ENCODE measurements around the gene CORO2B. TPM values are rescaled to one million over a fixed set of nuclear protein-coding genes. Genes with fewer than 3 reads are reported as not detected.
"Not testable (repeated sequence)": the region's sequence is repeated elsewhere in the genome, so short reads cannot be mapped to it uniquely, and the experiment has no call there.

Gene CORO2B
- total RNA-seq, 1 donor from 2014 or later, result 1.0 TPM

DNA sequence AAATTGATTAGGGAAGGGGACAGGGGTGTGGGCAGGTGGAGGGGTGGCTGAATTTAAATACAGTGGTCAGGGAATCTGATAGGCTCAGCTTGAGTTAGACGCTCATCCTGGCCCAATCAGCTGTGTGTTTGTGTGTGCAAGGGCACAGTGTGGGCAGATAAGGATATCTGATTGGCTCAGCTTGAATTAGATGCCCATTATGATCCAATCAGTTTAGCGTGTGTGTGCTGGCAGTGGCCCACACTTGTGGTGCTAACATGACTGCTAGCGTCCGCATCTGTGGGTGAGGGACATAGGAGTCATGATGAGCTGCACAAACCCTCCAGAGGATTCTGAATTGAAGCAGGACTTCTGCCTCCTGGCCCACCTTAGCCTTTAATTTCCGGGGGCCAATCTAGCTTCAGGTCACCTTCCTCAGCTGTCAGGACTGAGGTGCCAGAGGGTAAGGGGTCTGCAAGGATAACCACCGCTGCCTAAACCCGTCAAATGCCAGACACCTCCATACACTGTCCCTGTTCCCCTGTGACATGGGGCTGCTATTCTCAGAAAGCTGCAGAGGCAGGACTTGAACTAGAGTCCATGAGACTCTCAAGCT, 97.3 kb downstream of the CORO2B start:
- no peak overlapping the region for H3K4me3 ChIP-seq (ENCODE audit: low read length in 3 of 3)
- no peaks in the 10 kb centered on the region for H3K9me3 ChIP-seq (ENCODE audit: control insufficient read depth in 3 of 3, low read length in 3 of 3)
- no peak overlapping the region for H3K27ac ChIP-seq (ENCODE audit: low read depth, low read length)
- no peaks in the 10 kb centered on the region for H3K36me3 ChIP-seq (ENCODE audit: control insufficient read depth in 3 of 3, insufficient read depth in 3 of 3, low read length in 3 of 3)
- no peak overlapping the region for H3K9ac ChIP-seq (ENCODE audit: low read depth in 1 of 3, low read length in 3 of 3)
- peaks cover 5 to 8% (median 8%) of the 10 kb centered on the region in 3 donors for H3K4me1 ChIP-seq (ENCODE audit: control insufficient read depth in 3 of 3, insufficient read depth in 3 of 3, low read length in 3 of 3)
- no peaks in the 10 kb centered on the region for H3K27me3 ChIP-seq (ENCODE audit: control insufficient read depth in 3 of 3, insufficient read depth in 3 of 3, low read length in 3 of 3)

DNA sequence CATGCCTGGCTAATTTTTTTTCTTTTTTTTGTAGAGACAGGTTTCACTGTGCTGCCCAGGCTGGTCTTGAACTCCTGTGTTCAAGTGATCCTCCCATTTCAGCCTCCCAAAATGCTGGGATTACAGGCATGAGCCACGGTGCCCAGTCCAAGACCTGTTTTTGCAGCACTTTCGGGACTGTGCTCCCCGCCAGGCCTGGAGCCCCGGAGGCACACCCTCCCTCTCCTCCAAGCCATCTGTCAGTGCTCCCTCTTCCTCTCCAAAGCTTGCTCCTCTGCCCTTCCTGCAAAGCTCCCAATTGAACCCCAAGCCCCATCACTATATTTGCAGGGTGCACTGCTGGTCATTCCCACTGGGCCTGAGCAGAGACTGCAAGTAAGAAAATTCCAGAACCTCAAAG, 98.1 kb downstream of the CORO2B start:
- Histone ChIP-seq H3K4me3 (ENCODE audit: low read length in 3 of 3) (no peak overlapping the region), H3K27me3 (ENCODE audit: control insufficient read depth in 3 of 3, insufficient read depth in 3 of 3, low read length in 3 of 3) (no peaks in the 10 kb centered on the region), H3K9me3 (ENCODE audit: control insufficient read depth in 3 of 3, low read length in 3 of 3) (no peaks in the 10 kb centered on the region), H3K9ac (ENCODE audit: low read depth in 1 of 3, low read length in 3 of 3) (no peak overlapping the region), H3K36me3 (ENCODE audit: control insufficient read depth in 3 of 3, insufficient read depth in 3 of 3, low read length in 3 of 3) (no peaks in the 10 kb centered on the region), H3K27ac (ENCODE audit: low read depth, low read length) (no peak overlapping the region), H3K4me1 (ENCODE audit: control insufficient read depth in 3 of 3, insufficient read depth in 3 of 3, low read length in 3 of 3) (peaks cover 5 to 8% (median 8%) of the 10 kb centered on the region in 3 donors)

DNA sequence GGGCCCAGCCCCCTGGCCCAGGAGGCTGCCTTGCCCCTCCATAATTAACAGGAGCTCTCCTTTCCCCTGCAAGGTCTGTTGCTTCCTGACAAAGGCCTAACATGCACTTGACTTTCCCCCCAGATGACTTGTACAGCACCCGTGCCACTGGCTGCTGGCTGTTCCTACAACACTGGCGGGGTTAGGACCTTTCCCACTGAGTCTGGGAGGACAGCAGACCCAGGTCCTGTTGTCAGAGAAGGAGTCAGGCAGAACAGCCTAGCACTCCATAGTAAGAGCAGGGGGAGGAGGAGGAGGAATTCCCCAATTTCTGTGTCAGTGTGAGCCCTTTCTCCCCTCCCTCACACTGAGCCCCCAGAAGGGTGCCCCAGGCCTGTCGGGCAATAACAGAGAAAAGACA, 99.2 kb downstream of the CORO2B start:
- Histone ChIP-seq H3K4me3 (ENCODE audit: low read length in 3 of 3) (no peak overlapping the region), H3K9me3 (ENCODE audit: control insufficient read depth in 3 of 3, low read length in 3 of 3) (no peaks in the 10 kb centered on the region), H3K4me1 (ENCODE audit: control insufficient read depth in 3 of 3, insufficient read depth in 3 of 3, low read length in 3 of 3) (peaks cover 5 to 8% (median 8%) of the 10 kb centered on the region in 3 donors), H3K36me3 (ENCODE audit: control insufficient read depth in 3 of 3, insufficient read depth in 3 of 3, low read length in 3 of 3) (no peaks in the 10 kb centered on the region), H3K27ac (ENCODE audit: low read depth, low read length) (no peak overlapping the region), H3K9ac (ENCODE audit: low read depth in 1 of 3, low read length in 3 of 3) (no peak overlapping the region), H3K27me3 (ENCODE audit: control insufficient read depth in 3 of 3, insufficient read depth in 3 of 3, low read length in 3 of 3) (no peaks in the 10 kb centered on the region)

DNA sequence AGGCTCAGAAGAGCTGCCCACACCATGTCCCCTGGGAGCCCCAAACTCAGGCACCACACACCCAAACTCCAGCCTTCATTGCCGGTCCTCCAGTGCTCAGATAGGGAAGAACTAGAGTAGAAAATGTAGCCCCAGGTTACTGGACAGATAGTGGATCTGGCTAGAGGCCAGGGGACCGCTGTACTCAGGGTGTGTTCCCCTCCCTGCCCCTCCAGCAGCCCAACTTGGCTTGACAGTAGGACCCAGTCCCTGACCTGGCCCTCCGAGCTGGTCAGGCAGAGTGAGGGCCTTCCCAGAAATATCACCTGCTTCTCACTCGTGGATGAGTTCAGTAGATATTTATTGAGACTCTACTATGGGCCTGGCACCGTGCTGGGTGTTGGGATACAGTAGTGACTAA, 100.0 kb downstream of the CORO2B start:
- Histone ChIP-seq H3K9ac (ENCODE audit: low read depth in 1 of 3, low read length in 3 of 3) (no peak overlapping the region), H3K4me1 (ENCODE audit: control insufficient read depth in 3 of 3, insufficient read depth in 3 of 3, low read length in 3 of 3) (peaks cover 4 to 8% (median 8%) of the 10 kb centered on the region in 3 donors), H3K36me3 (ENCODE audit: control insufficient read depth in 3 of 3, insufficient read depth in 3 of 3, low read length in 3 of 3) (no peaks in the 10 kb centered on the region)

DNA sequence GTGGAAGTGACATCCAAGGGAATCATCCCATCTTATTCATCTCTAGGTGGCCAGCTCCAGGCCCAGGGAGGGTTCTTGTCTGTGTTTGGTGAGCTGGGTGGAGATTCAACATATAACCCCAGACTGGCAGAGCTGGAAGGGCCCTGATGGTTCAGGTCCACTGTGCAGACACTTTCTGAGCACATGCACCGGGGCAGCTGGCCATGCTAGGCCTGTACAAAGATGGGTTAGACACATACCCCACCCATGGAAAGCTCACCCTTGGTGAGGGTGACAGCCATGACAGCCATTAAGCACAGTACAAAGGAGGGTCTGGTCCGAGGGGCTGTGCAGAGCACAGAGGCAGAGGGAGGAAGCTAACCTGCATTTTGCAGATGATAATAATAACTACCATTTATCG, 100.4 kb downstream of the CORO2B start:
- no peaks in the 10 kb centered on the region for H3K27me3 ChIP-seq (ENCODE audit: control insufficient read depth in 3 of 3, insufficient read depth in 3 of 3, low read length in 3 of 3)
- H3K36me3 ChIP-seq (ENCODE audit: control insufficient read depth in 3 of 3, insufficient read depth in 3 of 3, low read length in 3 of 3), result no peaks in the 10 kb centered on the region
- no peak overlapping the region for H3K27ac ChIP-seq (ENCODE audit: low read depth, low read length)
- no peak overlapping the region for H3K9ac ChIP-seq (ENCODE audit: low read depth in 1 of 3, low read length in 3 of 3)
- no peak overlapping the region for H3K4me3 ChIP-seq (ENCODE audit: low read length in 3 of 3)
- peaks cover under 1 to 5% (median 4%) of the 10 kb centered on the region in 3 donors for H3K4me1 ChIP-seq (ENCODE audit: control insufficient read depth in 3 of 3, insufficient read depth in 3 of 3, low read length in 3 of 3)
- no peaks in the 10 kb centered on the region for H3K9me3 ChIP-seq (ENCODE audit: control insufficient read depth in 3 of 3, low read length in 3 of 3)

More for the DNA sequence above, 100.0 kb downstream of the CORO2B start:
- Histone ChIP-seq H3K27ac (ENCODE audit: low read depth, low read length) (no peak overlapping the region), H3K9me3 (ENCODE audit: control insufficient read depth in 3 of 3, low read length in 3 of 3) (no peaks in the 10 kb centered on the region), H3K27me3 (ENCODE audit: control insufficient read depth in 3 of 3, insufficient read depth in 3 of 3, low read length in 3 of 3) (no peaks in the 10 kb centered on the region), H3K4me3 (ENCODE audit: low read length in 3 of 3) (no peak overlapping the region)

- Histone ChIP-seq H3K9me3 (ENCODE audit: control insufficient read depth in 3 of 3, low read length in 3 of 3) (no peaks in the 10 kb centered on the region), H3K4me3 (ENCODE audit: low read length in 3 of 3) (no peak overlapping the region), H3K27ac (ENCODE audit: low read depth, low read length) (no peak overlapping the region), H3K4me1 (ENCODE audit: control insufficient read depth in 3 of 3, insufficient read depth in 3 of 3, low read length in 3 of 3) (no peaks in the 10 kb centered on the region), H3K36me3 (ENCODE audit: control insufficient read depth in 3 of 3, insufficient read depth in 3 of 3, low read length in 3 of 3) (no peaks in the 10 kb centered on the region), H3K27me3 (ENCODE audit: control insufficient read depth in 3 of 3, insufficient read depth in 3 of 3, low read length in 3 of 3) (no peaks in the 10 kb centered on the region), H3K9ac (ENCODE audit: low read depth in 1 of 3, low read length in 3 of 3) (no peak overlapping the region)
These were observed 101.2 kb downstream of the CORO2B start for GRCh38 chr15:68679961-68680371.

GRCh38 chr15:68680756-68681155, 102.0 kb downstream of the CORO2B start:
- H3K27ac ChIP-seq (ENCODE audit: low read depth, low read length); H3K4me3 ChIP-seq (ENCODE audit: low read length in 3 of 3); H3K36me3 ChIP-seq (ENCODE audit: control insufficient read depth in 3 of 3, insufficient read depth in 3 of 3, low read length in 3 of 3); H3K9me3 ChIP-seq (ENCODE audit: control insufficient read depth in 3 of 3, low read length in 3 of 3); H3K27me3 ChIP-seq (ENCODE audit: control insufficient read depth in 3 of 3, insufficient read depth in 3 of 3, low read length in 3 of 3); H3K4me1 ChIP-seq (ENCODE audit: control insufficient read depth in 3 of 3, insufficient read depth in 3 of 3, low read length in 3 of 3); H3K9ac ChIP-seq (ENCODE audit: low read depth in 1 of 3, low read length in 3 of 3): not testable (repeated sequence)

GRCh38 chr15:68681836-68682235, 103.0 kb downstream of the CORO2B start:
- H3K4me1 ChIP-seq (ENCODE audit: control insufficient read depth in 3 of 3, insufficient read depth in 3 of 3, low read length in 3 of 3), result no peaks in the 10 kb centered on the region
- no peaks in the 10 kb centered on the region for H3K9me3 ChIP-seq (ENCODE audit: control insufficient read depth in 3 of 3, low read length in 3 of 3)
- no peak overlapping the region for H3K27ac ChIP-seq (ENCODE audit: low read depth, low read length)
- no peak overlapping the region for H3K9ac ChIP-seq (ENCODE audit: low read depth in 1 of 3, low read length in 3 of 3)
- H3K27me3 ChIP-seq (ENCODE audit: control insufficient read depth in 3 of 3, insufficient read depth in 3 of 3, low read length in 3 of 3), result no peaks in the 10 kb centered on the region
- H3K4me3 ChIP-seq (ENCODE audit: low read length in 3 of 3), result no peak overlapping the region
- no peaks in the 10 kb centered on the region for H3K36me3 ChIP-seq (ENCODE audit: control insufficient read depth in 3 of 3, insufficient read depth in 3 of 3, low read length in 3 of 3)

DNA sequence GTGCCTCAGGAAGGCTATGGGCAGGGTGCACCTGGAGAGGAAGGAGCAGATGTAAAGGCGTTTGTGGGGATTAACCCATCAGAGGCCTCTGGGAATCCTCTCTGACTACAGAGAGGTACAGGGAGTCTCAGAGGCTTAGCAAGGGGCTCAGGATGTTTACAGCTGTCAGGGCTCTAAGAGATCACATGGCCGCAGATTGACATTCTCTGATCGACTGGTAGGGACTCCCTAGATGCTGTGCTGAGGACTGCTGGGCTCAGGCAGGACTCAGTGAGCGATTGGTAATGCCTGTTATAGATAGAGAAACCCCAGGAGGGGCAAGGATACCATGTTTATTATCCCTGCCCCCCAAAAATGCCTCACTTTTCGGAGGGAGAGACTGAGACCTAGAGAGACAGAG, 103.5 kb downstream of the CORO2B start:
- Histone ChIP-seq H3K27me3 (ENCODE audit: control insufficient read depth in 3 of 3, insufficient read depth in 3 of 3, low read length in 3 of 3) (no peaks in the 10 kb centered on the region), H3K9me3 (ENCODE audit: control insufficient read depth in 3 of 3, low read length in 3 of 3) (no peaks in the 10 kb centered on the region), H3K4me3 (ENCODE audit: low read length in 3 of 3) (no peak overlapping the region), H3K36me3 (ENCODE audit: control insufficient read depth in 3 of 3, insufficient read depth in 3 of 3, low read length in 3 of 3) (no peaks in the 10 kb centered on the region), H3K27ac (ENCODE audit: low read depth, low read length) (no peak overlapping the region), H3K4me1 (ENCODE audit: control insufficient read depth in 3 of 3, insufficient read depth in 3 of 3, low read length in 3 of 3) (no peaks in the 10 kb centered on the region), H3K9ac (ENCODE audit: low read depth in 1 of 3, low read length in 3 of 3) (no peak overlapping the region)

DNA sequence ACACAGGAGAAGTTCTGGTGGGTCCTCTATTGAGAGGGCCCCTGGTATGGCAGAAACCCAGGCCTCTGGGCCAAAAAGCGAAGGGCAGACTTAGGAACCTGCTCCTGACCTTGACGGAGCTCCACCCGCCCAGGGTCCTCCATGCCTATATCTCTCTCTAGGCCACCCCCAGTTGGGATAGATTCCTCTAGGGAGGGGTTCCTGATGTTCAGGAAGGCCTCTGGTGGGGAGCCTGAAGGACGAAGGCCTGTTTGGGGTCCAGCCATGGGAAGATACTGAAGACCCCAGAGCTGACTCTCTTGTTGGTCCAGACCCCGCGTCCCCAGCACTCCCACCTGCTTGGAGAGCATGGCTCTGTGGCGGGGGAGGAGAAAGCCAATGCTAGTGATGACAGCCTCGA, 104.2 kb downstream of the CORO2B start:
- no peaks in the 10 kb centered on the region for H3K4me1 ChIP-seq (ENCODE audit: control insufficient read depth in 3 of 3, insufficient read depth in 3 of 3, low read length in 3 of 3)
- H3K9ac ChIP-seq (ENCODE audit: low read depth in 1 of 3, low read length in 3 of 3), result no peak overlapping the region
- H3K27ac ChIP-seq (ENCODE audit: low read depth, low read length), result no peak overlapping the region
- no peak overlapping the region for H3K4me3 ChIP-seq (ENCODE audit: low read length in 3 of 3)
- H3K36me3 ChIP-seq (ENCODE audit: control insufficient read depth in 3 of 3, insufficient read depth in 3 of 3, low read length in 3 of 3), result no peaks in the 10 kb centered on the region
- H3K9me3 ChIP-seq (ENCODE audit: control insufficient read depth in 3 of 3, low read length in 3 of 3), result no peaks in the 10 kb centered on the region
- H3K27me3 ChIP-seq (ENCODE audit: control insufficient read depth in 3 of 3, insufficient read depth in 3 of 3, low read length in 3 of 3), result no peaks in the 10 kb centered on the region
